ENCODE data around the gene RGS3.
"Not testable (repeated sequence)": the region's sequence is repeated elsewhere in the genome, so short reads cannot be mapped to it uniquely, and the experiment has no call there.

The RGS3 gene

GRCh38 chr9:113549892-113550291 is 86.4 kb downstream of the RGS3 start:
- not testable (repeated sequence) for H3K9me3 ChIP-seq (replicated peaks in 1 of 2; ENCODE audit: control insufficient read depth in 2 of 2, insufficient read depth in 1 of 2, low read depth in 1 of 2, low read length in 2 of 2); H3K4me3 ChIP-seq (ENCODE audit: low read length in 2 of 2); H3K79me1 ChIP-seq (ENCODE audit: low read depth, low read length); H3K9ac ChIP-seq (ENCODE audit: low read depth, low read length, poor library complexity); H3K27ac ChIP-seq (replicated peaks; ENCODE audit: low read length); H4K8ac ChIP-seq (ENCODE audit: low read depth, low read length); H2BK12ac ChIP-seq (ENCODE audit: low read length); H2AFZ ChIP-seq (ENCODE audit: low read length); H2AK5ac ChIP-seq (ENCODE audit: low read depth, low read length); H2BK15ac ChIP-seq (ENCODE audit: low read length); H3K23ac ChIP-seq (ENCODE audit: low read depth, low read length, poor library complexity); H3K4me2 ChIP-seq (ENCODE audit: insufficient read depth, low read length, poor library complexity, severe bottlenecking); H3K27me3 ChIP-seq (ENCODE audit: control insufficient read depth in 3 of 3, insufficient read depth in 3 of 3, low read depth in 1 of 3, low read length in 3 of 3); H4K91ac ChIP-seq (ENCODE audit: low read depth, low read length, poor library complexity); H3K4ac ChIP-seq (ENCODE audit: low read length); H2BK5ac ChIP-seq (ENCODE audit: low read length); H3K36me3 ChIP-seq (replicated peaks in 1 of 2; ENCODE audit: control insufficient read depth in 2 of 2, insufficient read depth in 2 of 2, low read length in 2 of 2); H2BK120ac ChIP-seq (ENCODE audit: low read depth, low read length); DNase-seq (ENCODE audit: low spot score); H3K14ac ChIP-seq (ENCODE audit: low read length); H3K18ac ChIP-seq (ENCODE audit: low read length)
- no CpG with 5 or more reads among the region's 8 CpGs for WGBS, 2 donors (ENCODE audit: extremely low coverage in 2 of 2, insufficient read length in 2 of 2, insufficient replicate concordance in 1 of 2)
- H3K4me1 ChIP-seq (ENCODE audit: control insufficient read depth in 2 of 2, insufficient read depth in 1 of 2, low read depth in 1 of 2, low read length in 2 of 2), result peaks cover 12 to 13% of the 10 kb centered on the region in 2 donors

DNA sequence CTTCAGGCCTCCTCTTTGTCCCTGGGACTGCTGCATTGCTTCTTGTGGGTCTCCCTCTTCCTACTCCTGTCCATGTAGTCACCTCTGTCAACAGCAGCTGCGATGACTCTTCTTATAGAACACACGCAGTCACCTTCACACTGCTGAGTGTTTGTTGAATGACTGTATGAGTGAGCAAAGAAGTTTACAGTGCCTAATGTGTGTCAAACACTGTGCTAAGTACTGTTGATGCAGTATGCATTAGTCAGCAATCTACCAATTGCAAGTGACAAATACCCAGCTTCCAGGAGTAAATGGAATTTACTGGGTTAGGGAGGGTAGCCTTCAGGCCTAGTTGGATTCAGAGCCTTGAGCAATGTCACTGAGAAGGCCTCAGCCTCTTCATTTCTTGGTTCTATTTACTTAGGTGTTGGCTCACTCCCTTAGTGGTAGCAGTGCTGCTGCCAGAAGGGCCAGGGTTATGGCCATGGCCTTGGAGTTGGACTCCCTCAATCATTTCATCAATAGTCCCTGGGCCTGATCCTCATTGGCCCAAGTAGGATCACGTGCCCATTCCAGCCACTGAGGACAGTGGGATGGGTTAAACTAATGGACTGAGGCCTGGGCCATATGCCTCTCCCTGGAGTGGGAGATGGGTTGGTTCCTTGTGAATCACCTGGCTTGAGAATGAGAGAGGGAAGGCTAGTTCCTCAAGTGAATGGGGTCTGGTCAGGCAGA is 93.5 kb downstream of the RGS3 start:
- Histone ChIP-seq H3K27me3 (ENCODE audit: control insufficient read depth in 3 of 3, insufficient read depth in 3 of 3, low read depth in 1 of 3, low read length in 3 of 3) (no peaks in the 10 kb centered on the region), H2AFZ (ENCODE audit: low read length) (no peak overlapping the region), H4K8ac (ENCODE audit: low read depth, low read length) (no peak overlapping the region), H3K14ac (ENCODE audit: low read length) (no peak overlapping the region), H3K9ac (ENCODE audit: low read depth, low read length, poor library complexity) (no peak overlapping the region), H3K4me1 (ENCODE audit: control insufficient read depth in 2 of 2, insufficient read depth in 1 of 2, low read depth in 1 of 2, low read length in 2 of 2) (peaks cover 0 to 5% of the 10 kb centered on the region in 2 donors), H2BK120ac (ENCODE audit: low read depth, low read length) (no peak overlapping the region), H3K79me1 (ENCODE audit: low read depth, low read length) (no peaks in the 10 kb centered on the region), H2BK12ac (ENCODE audit: low read length) (no peak overlapping the region), H3K4me2 (ENCODE audit: insufficient read depth, low read length, poor library complexity, severe bottlenecking) (no peak overlapping the region), H2BK15ac (ENCODE audit: low read length) (no peak overlapping the region), H2AK5ac (ENCODE audit: low read depth, low read length) (no peak overlapping the region), H3K36me3 (replicated peaks in 1 of 2; ENCODE audit: control insufficient read depth in 2 of 2, insufficient read depth in 2 of 2, low read length in 2 of 2) (no peaks in the 10 kb centered on the region), H2BK5ac (ENCODE audit: low read length) (no peak overlapping the region), H3K23ac (ENCODE audit: low read depth, low read length, poor library complexity) (no peak overlapping the region), H3K18ac (ENCODE audit: low read length) (no peak overlapping the region), H3K9me3 (replicated peaks in 1 of 2; ENCODE audit: control insufficient read depth in 2 of 2, insufficient read depth in 1 of 2, low read depth in 1 of 2, low read length in 2 of 2) (no peaks in the 10 kb centered on the region), H3K27ac (replicated peaks; ENCODE audit: low read length) (no peak overlapping the region), H3K4me3 (ENCODE audit: low read length in 2 of 2) (no peak overlapping the region), H4K91ac (ENCODE audit: low read depth, low read length, poor library complexity) (no peak overlapping the region), H3K4ac (ENCODE audit: low read length) (no peak overlapping the region)
- DNase-seq (ENCODE audit: low spot score), result no peak
- WGBS, 2 donors (ENCODE audit: extremely low coverage in 2 of 2, insufficient read length in 2 of 2, insufficient replicate concordance in 1 of 2), result no CpG with 5 or more reads among the region's 3 CpGs

DNA sequence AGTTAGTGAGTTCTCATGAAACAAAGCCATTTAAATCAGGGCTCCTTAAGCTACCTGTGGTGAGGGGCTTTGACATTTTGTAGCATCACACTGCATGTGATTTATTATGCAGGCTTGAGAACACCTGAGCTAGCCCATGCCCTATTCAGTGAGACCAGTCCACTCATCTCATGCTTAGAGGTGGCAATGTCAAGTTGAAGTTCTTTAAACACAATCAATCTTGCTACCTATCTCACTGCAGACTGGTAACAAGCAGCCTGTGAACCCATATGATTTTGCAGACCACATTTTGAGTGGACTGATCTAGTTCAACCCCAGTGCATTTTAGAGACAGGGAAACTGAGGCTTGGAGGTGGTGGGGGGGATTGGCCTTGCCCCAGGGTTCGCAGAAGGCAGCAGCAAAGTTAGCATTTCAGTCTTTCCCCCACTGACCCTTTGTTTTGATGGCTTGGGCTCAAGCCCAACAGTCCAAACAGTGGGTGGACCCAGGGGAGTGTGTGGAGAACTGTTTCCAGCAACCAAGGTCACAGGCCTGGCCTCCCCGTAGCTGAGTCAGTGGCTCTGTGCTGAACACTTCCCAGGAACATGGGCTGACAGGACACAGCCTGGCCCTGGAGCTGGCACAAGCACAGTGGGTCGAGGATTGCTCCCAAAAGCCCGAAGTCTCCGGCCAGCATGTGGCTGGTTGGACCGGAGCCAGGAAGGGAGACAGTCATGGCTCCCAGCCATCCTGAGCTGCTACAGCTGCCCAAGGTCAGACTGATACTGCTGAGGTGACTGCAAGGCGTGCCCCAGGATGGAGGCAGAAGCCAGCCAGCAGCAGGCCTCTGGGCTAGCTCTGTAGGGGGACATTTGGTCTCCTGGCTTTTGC is 95.3 kb downstream of the RGS3 start:
- Histone ChIP-seq H3K14ac (ENCODE audit: low read length) (no peak overlapping the region), H3K9ac (ENCODE audit: low read depth, low read length, poor library complexity) (no peak overlapping the region), H2AK5ac (ENCODE audit: low read depth, low read length) (peak overlapping the region; percentile 77), H3K9me3 (replicated peaks in 1 of 2; ENCODE audit: control insufficient read depth in 2 of 2, insufficient read depth in 1 of 2, low read depth in 1 of 2, low read length in 2 of 2) (no peaks in the 10 kb centered on the region), H2BK12ac (ENCODE audit: low read length) (no peak overlapping the region), H3K36me3 (replicated peaks in 1 of 2; ENCODE audit: control insufficient read depth in 2 of 2, insufficient read depth in 2 of 2, low read length in 2 of 2) (no peaks in the 10 kb centered on the region), H2BK15ac (ENCODE audit: low read length) (no peak overlapping the region), H3K27ac (replicated peaks; ENCODE audit: low read length) (no peak overlapping the region), H3K4ac (ENCODE audit: low read length) (no peak overlapping the region), H3K18ac (ENCODE audit: low read length) (peak overlapping the region; percentile 53), H2BK120ac (ENCODE audit: low read depth, low read length) (no peak overlapping the region), H3K4me1 (ENCODE audit: control insufficient read depth in 2 of 2, insufficient read depth in 1 of 2, low read depth in 1 of 2, low read length in 2 of 2) (peaks cover 0 to 5% of the 10 kb centered on the region in 2 donors), H3K27me3 (ENCODE audit: control insufficient read depth in 3 of 3, insufficient read depth in 3 of 3, low read depth in 1 of 3, low read length in 3 of 3) (peaks cover 0 to 2% (median 0%) of the 10 kb centered on the region in 3 experiments), H2BK5ac (ENCODE audit: low read length) (no peak overlapping the region), H3K4me2 (ENCODE audit: insufficient read depth, low read length, poor library complexity, severe bottlenecking) (no peak overlapping the region), H3K23ac (ENCODE audit: low read depth, low read length, poor library complexity) (no peak overlapping the region), H4K91ac (ENCODE audit: low read depth, low read length, poor library complexity) (no peak overlapping the region), H2AFZ (ENCODE audit: low read length) (no peak overlapping the region), H3K4me3 (ENCODE audit: low read length in 2 of 2) (no peak overlapping the region), H4K8ac (ENCODE audit: low read depth, low read length) (no peak overlapping the region), H3K79me1 (ENCODE audit: low read depth, low read length) (no peaks in the 10 kb centered on the region)
- no peak for DNase-seq (ENCODE audit: low spot score)
- no CpG with 5 or more reads among the region's 7 CpGs for WGBS, 2 donors (ENCODE audit: extremely low coverage in 2 of 2, insufficient read length in 2 of 2, insufficient replicate concordance in 1 of 2)
